ENCODE data around the gene CLTB.

GRCh38 chr5:176360894-176361436, 55.4 kb downstream of the CLTB start:
- no peak for TF ChIP-seq CTCF (IDR thresholded peaks at IDR 0.05 in 4 of 5, conservative IDR thresholded peaks at IDR 0.05 in 1 of 5)
- no peak for TF ChIP-seq POLR2A (IDR thresholded peaks at IDR 0.05)

All from gastrocnemius medialis (tissue), 4 donors.